Tibial nerve (tissue), 4 donors: Measurements from ENCODE around the gene CMTM5. TPM values are rescaled to one million over a fixed set of nuclear protein-coding genes. Genes with fewer than 3 reads are reported as not detected.

Source experiments
- DNase-seq, 2 donors: peaks; one replicate each; pipeline ENCODE4 v3.0.0-alpha.2; 2019; ENCODE audit warnings: low spot score in 2 of 2
- H3K27ac ChIP-seq, 4 donors: fragments of 200-600 bp; sonication (generic) in 3 of 4; one replicate each; pipeline ENCODE4 v1.5.1; 2017 to 2019; ENCODE audit warnings: mild to moderate bottlenecking in 1 of 4
- H3K27me3 ChIP-seq, 2 donors: fragments of 200-600 bp; sonication (generic) in 1 of 2; one replicate each; pipeline versions ENCODE4 v1.5.1 to v1.6.0; 2017 to 2019
- H3K36me3 ChIP-seq, 3 donors: fragments of 200-600 bp; sonication (generic); one replicate each; pipeline ENCODE4 v1.5.1; 2018 to 2019
- H3K4me1 ChIP-seq, 4 donors: fragments of 200-600 bp; sonication (generic) in 3 of 4; one replicate each; pipeline ENCODE4 v1.5.1; 2017 to 2019
- H3K4me3 ChIP-seq, 4 donors: fragments of 200-600 bp; sonication (generic) in 3 of 4; one replicate each; pipeline ENCODE4 v1.5.1; 2017 to 2019; ENCODE audit warnings: mild to moderate bottlenecking in 1 of 4, moderate library complexity in 1 of 4
- H3K9me3 ChIP-seq, 4 donors: fragments of 200-600 bp; sonication (generic) in 3 of 4; one replicate each; pipeline ENCODE4 v1.5.1; 2017 to 2019
- EP300 ChIP-seq, 2 donors: sonication (generic); formaldehyde crosslinking; IDR thresholded peaks; one replicate each; pipeline ENCODE4 v1.6.1; 2017; ENCODE audit warnings: antibody characterized with exemption in 2 of 2, mild to moderate bottlenecking in 1 of 2
- POLR2A ChIP-seq, 2 donors: fragments of 450-650 bp; IDR thresholded peaks; one replicate each; pipeline ENCODE4 v1.6.1; 2017; ENCODE audit warnings: antibody characterized with exemption in 2 of 2, mild to moderate bottlenecking in 2 of 2, moderate library complexity in 2 of 2
- WGBS, 2 donors: methylation state at CpG; one replicate each; pipeline ENCODE4 v1.1.5; 2018; 5-methylcytosine and 5-hydroxymethylcytosine counted together
- total RNA-seq, 4 donors: library from RNA; depleted of rRNA; stranded (reverse); fragments of >200 nt; gene quantifications; one replicate each; pipeline ENCODE4 v1.1.0, GENCODE V29; 2016
- TF ChIP-seq, protein P1 (sequence below), 5 experiments: fragments of 200-600 bp in 3 of 5; fragments of 450-650 bp in 2 of 5; sonication (generic) in 3 of 5; IDR thresholded peaks; one replicate each; pipeline ENCODE4 v1.5.1; 2016 to 2019; ENCODE audit warnings: antibody characterized with exemption in 5 of 5, mild to moderate bottlenecking in 3 of 5, moderate library complexity in 2 of 5

The CMTM5 gene
- total RNA-seq, 4 donors from 2014 or later, result 10.8 to 31.5 (median 18.3) TPM

GRCh38 chr14:23344481-23344880, 32.4 kb upstream of the CMTM5 start:
- Histone ChIP-seq H3K4me3 (no peak overlapping the region), H3K27ac (no peak overlapping the region), H3K27me3 (no peaks in the 10 kb centered on the region), H3K4me1 (no peaks in the 10 kb centered on the region), H3K36me3 (peaks cover 0 to 29% (median 0%) of the 10 kb centered on the region in 3 donors), H3K9me3 (peaks cover 0 to 3% (median 0%) of the 10 kb centered on the region in 4 donors)
- no peak for TF ChIP-seq EP300 (IDR thresholded peaks at IDR 0.05)
- TF ChIP-seq POLR2A (IDR thresholded peaks at IDR 0.05), result no peak
- TF ChIP-seq, protein P1, sequence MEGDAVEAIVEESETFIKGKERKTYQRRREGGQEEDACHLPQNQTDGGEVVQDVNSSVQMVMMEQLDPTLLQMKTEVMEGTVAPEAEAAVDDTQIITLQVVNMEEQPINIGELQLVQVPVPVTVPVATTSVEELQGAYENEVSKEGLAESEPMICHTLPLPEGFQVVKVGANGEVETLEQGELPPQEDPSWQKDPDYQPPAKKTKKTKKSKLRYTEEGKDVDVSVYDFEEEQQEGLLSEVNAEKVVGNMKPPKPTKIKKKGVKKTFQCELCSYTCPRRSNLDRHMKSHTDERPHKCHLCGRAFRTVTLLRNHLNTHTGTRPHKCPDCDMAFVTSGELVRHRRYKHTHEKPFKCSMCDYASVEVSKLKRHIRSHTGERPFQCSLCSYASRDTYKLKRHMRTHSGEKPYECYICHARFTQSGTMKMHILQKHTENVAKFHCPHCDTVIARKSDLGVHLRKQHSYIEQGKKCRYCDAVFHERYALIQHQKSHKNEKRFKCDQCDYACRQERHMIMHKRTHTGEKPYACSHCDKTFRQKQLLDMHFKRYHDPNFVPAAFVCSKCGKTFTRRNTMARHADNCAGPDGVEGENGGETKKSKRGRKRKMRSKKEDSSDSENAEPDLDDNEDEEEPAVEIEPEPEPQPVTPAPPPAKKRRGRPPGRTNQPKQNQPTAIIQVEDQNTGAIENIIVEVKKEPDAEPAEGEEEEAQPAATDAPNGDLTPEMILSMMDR (IDR thresholded peaks at IDR 0.05), result no peak
- no peak for DNase-seq
- 56 to 62% methylated on average over 3 of the region's 3 CpGs for WGBS, 2 donors

DNA sequence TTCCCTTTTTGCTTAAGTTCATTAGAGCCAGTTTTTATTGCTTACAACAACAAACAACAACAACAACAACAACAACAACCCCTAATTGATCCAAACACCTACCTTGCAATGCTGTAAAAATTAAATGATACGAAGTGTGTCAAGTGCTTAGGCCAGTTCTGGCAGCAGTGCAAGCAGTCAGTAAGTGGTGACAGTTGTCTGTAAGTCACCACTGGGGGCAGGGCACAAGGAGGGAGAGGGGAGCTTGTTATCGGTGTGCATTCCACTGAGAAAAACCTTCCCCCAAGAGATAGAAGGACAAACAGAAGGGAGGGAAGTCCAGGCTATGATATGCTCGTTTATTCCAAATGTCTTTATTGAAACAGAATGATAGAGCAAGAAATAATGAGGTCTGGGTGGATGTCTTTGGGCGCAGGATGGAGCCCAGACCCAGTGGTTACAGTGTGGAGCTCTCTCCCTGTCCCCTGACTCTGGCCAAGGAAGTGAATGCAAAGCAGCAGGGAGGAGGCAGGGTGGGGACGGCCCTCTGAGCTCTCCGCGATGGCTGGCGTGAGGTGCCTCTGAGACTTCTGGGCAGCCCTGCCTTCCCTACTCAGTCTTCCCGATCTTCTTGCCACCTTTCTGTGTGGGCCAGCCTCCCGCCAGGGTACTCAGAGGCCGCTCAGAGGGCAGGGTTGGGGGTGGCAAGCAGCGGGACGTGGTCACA, 30.7 kb upstream of the CMTM5 start:
- H3K36me3 ChIP-seq, result peaks cover 0 to 29% (median 0%) of the 10 kb centered on the region in 3 donors
- DNase-seq, result no peak
- TF ChIP-seq POLR2A (IDR thresholded peaks at IDR 0.05) (no peak), EP300 (IDR thresholded peaks at IDR 0.05) (no peak)
- TF ChIP-seq, protein P1 (IDR thresholded peaks at IDR 0.05), result no peak
- H3K4me1 ChIP-seq, result peaks cover 0 to 2% (median 0%) of the 10 kb centered on the region in 4 donors
- H3K4me3 ChIP-seq, result no peak overlapping the region
- 64 to 67% methylated on average over 11 to 13 of the region's 13 CpGs for WGBS, 2 donors
- H3K27ac ChIP-seq, result no peak overlapping the region
- no peaks in the 10 kb centered on the region for H3K9me3 ChIP-seq
- no peaks in the 10 kb centered on the region for H3K27me3 ChIP-seq

DNA sequence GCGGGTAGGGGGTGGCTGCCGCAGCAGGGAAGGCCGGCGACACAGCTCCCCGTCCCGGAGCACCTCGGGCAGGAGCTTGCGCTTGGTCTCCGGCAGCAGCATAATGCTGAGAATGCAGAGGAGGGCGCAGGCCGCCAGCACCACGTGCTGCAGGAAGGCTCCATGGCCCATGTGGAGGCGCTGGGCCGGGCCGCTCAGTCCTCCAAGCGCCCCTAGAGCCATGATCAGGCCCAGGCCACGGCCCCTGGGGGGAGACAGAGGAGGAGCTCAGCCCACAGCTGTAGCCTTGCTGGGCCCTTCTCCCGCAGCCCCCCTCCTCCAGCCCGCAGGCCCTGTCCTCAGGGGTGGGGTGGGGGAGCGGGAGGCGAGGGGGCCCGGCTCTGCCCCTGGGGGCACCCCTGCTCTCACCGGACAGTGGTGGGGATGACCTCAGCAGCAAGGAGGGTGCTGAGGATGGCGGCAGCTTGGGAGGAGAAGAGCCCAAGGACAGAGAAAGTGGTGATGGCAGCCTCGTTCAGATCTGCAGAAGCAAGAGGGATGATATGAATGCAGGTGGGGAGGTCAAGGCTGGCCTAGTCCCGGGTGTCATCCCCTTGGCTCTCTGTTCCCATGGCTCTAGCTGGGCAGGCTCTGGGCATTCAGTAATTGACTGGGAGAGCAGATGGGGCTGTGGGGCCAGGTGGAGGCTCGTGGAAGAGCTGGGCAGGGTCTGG, 30.0 kb upstream of the CMTM5 start:
- 65 to 76% methylated on average over 17 of the region's 27 CpGs for WGBS, 2 donors
- TF ChIP-seq, protein P1 (IDR thresholded peaks at IDR 0.05), result no peak
- TF ChIP-seq POLR2A (IDR thresholded peaks at IDR 0.05) (no peak), EP300 (IDR thresholded peaks at IDR 0.05) (no peak)

DNA sequence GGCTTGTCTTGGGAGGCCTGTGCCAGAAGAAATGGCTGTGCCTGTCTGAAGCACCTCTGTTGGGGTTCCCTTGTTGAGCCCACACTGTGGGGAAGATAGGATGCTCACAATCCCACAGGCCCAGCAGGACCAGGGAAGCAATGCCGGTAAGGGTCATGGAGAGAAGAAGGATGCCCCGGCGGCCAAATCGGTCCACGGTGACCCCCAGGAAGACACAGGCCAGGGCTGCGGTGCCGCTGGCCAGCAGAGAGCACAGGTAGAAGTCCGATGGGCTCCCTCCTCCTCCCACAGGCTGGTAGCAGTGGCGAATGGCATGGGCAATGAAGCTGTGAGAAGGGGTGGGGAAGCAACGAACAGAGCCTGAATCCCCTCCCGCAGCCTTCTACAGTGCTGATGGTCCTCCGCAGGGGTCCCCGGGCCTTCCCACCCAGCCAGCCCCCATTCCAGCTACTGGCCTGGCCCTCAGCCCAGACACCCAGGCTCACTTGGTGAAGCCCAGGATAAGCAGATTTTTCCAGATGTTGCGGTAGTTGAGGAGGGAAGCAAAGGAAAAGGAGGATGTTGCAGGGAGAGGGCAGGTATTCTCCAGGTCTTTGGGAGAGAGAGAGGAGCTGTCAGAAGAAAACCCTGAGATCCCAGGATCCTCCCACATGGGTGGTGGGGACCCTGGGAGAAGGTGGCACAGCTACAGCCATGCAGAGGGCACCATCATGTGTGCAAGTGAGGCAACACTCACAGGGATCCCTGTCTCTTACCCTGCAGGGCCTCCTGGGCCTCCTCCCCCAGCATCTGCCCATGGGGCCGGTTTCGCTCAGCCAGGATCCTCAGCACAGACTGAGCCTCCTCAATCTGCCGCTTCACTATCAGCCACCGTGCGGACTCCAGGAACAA, 29.2 kb upstream of the CMTM5 start:
- Histone ChIP-seq H3K27ac (no peak overlapping the region), H3K9me3 (no peaks in the 10 kb centered on the region), H3K4me3 (no peak overlapping the region), H3K27me3 (peaks cover 0 to 4% of the 10 kb centered on the region in 2 donors), H3K4me1 (peaks cover 0 to 17% (median 12%) of the 10 kb centered on the region in 4 donors), H3K36me3 (peaks cover 0 to 29% (median 0%) of the 10 kb centered on the region in 3 donors)
- 90 to 92% methylated on average over 14 to 17 of the region's 19 CpGs for WGBS, 2 donors
- DNase-seq, result no peak
- TF ChIP-seq EP300 (IDR thresholded peaks at IDR 0.05), result no peak
- TF ChIP-seq POLR2A (IDR thresholded peaks at IDR 0.05), result no peak

More for the DNA sequence above, 30.0 kb upstream of the CMTM5 start:
- Histone ChIP-seq H3K4me1 (peaks cover 0 to 9% (median 5%) of the 10 kb centered on the region in 4 donors), H3K27me3 (no peaks in the 10 kb centered on the region), H3K36me3 (peaks cover 0 to 29% (median 0%) of the 10 kb centered on the region in 3 donors), H3K4me3 (no peak overlapping the region), H3K9me3 (no peaks in the 10 kb centered on the region), H3K27ac (no peak overlapping the region)
- no peak for DNase-seq

DNA sequence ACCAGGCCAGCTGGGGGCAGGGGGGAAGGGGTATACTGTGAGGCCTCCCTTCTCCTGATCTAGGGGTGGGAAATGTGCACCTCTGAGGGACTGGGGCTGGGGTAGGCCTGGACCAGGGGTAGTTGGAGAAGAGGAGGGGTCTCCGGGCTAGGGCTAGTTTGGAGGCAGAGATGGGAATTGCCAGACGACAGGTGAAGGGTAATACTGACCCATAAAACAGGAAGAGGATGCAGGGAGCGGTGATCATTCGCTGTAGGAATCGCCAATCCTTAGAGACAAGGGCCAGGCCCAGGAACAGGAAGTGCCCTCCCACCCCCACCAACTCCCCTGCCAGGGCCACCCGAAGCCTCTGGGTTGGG, 28.6 kb upstream of the CMTM5 start:
- TF ChIP-seq EP300 (IDR thresholded peaks at IDR 0.05) (no peak), POLR2A (IDR thresholded peaks at IDR 0.05) (no peak)
- TF ChIP-seq, protein P1 (IDR thresholded peaks at IDR 0.05), result no peak
- WGBS, 2 donors, result 78 to 85% methylated on average over 6 of the region's 6 CpGs
- H3K36me3 ChIP-seq, result peaks cover 0 to 29% (median 0%) of the 10 kb centered on the region in 3 donors

More for the DNA sequence above, 28.6 kb upstream of the CMTM5 start:
- Histone ChIP-seq H3K4me3 (no peak overlapping the region), H3K27ac (no peak overlapping the region), H3K27me3 (peaks cover 0 to 4% of the 10 kb centered on the region in 2 donors), H3K4me1 (peaks cover 0 to 24% (median 16%) of the 10 kb centered on the region in 4 donors), H3K9me3 (no peaks in the 10 kb centered on the region)
- no peak for DNase-seq
